A549 (cell line): ENCODE data around the gene CCL23. TPM values are rescaled to one million over a fixed set of nuclear protein-coding genes. Genes with fewer than 3 reads are reported as not detected.
"Not testable (repeated sequence)": the region's sequence is repeated elsewhere in the genome, so short reads cannot be mapped to it uniquely, and the experiment has no call there.

Experiments used
- ATAC-seq, 2 experiments: fragments of 200-7000 bp in 1 of 2; fragments of >200 bp in 1 of 2; cut with Nextera tagmentation in 1 of 2; cut with Tn5 transposase in 1 of 2; 3 replicates each; pipeline versions ENCODE4 v1.8.0 to v1.9.1; 2018 to 2020; ENCODE audit warnings: mild to moderate bottlenecking in 1 of 2, moderate library complexity in 1 of 2
- CTCF ChIA-PET: fragments of 300-600 bp; sonication (Branson Sonifier 250); formaldehyde crosslinking; extraction: SDS; loops from one replicate; lab custom pipeline; 2021; ENCODE audit warnings: antibody characterized with exemption, inconsistent platforms; lab: Yijun Ruan, JAX
- POLR2A ChIA-PET: fragments of 350-600 bp; formaldehyde crosslinking; extraction: SDS; loops from one replicate; lab custom pipeline; 2021; ENCODE audit warnings: antibody characterized with exemption, inconsistent platforms; lab: Yijun Ruan, JAX
- DNase-seq, 2 experiments: peaks; one replicate each; pipeline versions ENCODE4 v3.0.0 to v3.0.0-alpha.2; 2011 to 2016; ENCODE audit warnings: low read depth in 1 of 2, low spot score in 1 of 2
- FAIRE-seq: peaks from 2 replicates; lab custom pipeline; 2011; peaks lifted over from hg19 to GRCh38; lab: Jason Lieb, UNC
- H3K27ac ChIP-seq, 2 experiments: fragments of >200 bp; sonication (Bioruptor Twin); formaldehyde crosslinking; 3 replicates each; pipeline ENCODE4 v1.5.1; 2016 to 2017
- H3K4me1 ChIP-seq: fragments of >200 bp; sonication (Bioruptor Twin); formaldehyde crosslinking; 3 replicates; pipeline ENCODE4 v1.6.1; 2016
- H3K4me2 ChIP-seq: fragments of >200 bp; sonication (Bioruptor Twin); formaldehyde crosslinking; 3 replicates; pipeline ENCODE4 v1.6.1; 2016
- H3K4me3 ChIP-seq: fragments of >200 bp; sonication (Bioruptor Twin); formaldehyde crosslinking; 3 replicates; pipeline ENCODE4 v1.5.1; 2016
- H3K9me3 ChIP-seq: fragments of >200 bp; sonication (Bioruptor Twin); formaldehyde crosslinking; 3 replicates; pipeline ENCODE4 v1.6.1; 2016
- BHLHE40 ChIP-seq: IDR thresholded peaks from 2 replicates; pipeline ENCODE4 v1.6.1; 2012; ENCODE audit warnings: low read depth, low read length, inconsistent platforms
- CBX2 ChIP-seq: fragments of 200-600 bp; sonication (generic); IDR thresholded peaks from 2 replicates; pipeline ENCODE4 v1.6.1; 2016; ENCODE audit warnings: low read depth, mild to moderate bottlenecking, borderline replicate concordance
- CEBPB ChIP-seq, 2 experiments: fragments of >200 bp in 1 of 2; sonication (Bioruptor Twin) in 1 of 2; formaldehyde crosslinking in 1 of 2; IDR thresholded peaks; 2 replicates each; pipeline ENCODE4 v1.6.1; 2012 to 2016
- CHD2 ChIP-seq: fragments of 150-350 bp; IDR thresholded peaks from 2 replicates; pipeline ENCODE4 v1.6.1; 2014; ENCODE audit warnings: low read length; ENCODE audit not compliant: partially characterized antibody
- CTCF ChIP-seq: fragments of >200 bp; sonication (Bioruptor Twin); formaldehyde crosslinking; IDR thresholded peaks from 3 replicates; pipeline ENCODE4 v1.5.1; 2016
- E2F6 ChIP-seq: IDR thresholded peaks from 2 replicates; pipeline ENCODE4 v1.6.1; 2012; ENCODE audit warnings: low read depth, borderline replicate concordance
- EHMT2 ChIP-seq: fragments of 200-600 bp; sonication (generic); IDR thresholded peaks from 2 replicates; pipeline ENCODE4 v1.6.1; 2016; ENCODE audit warnings: antibody characterized with exemption, low read depth, mild to moderate bottlenecking, moderate library complexity
- FOSB ChIP-seq: fragments of 250-450 bp; sonication (Bioruptor Pico); IDR thresholded peaks from 2 replicates; pipeline ENCODE4 v1.5.0; 2020; ENCODE audit warnings: mild to moderate bottlenecking, moderate library complexity
- GATA3 ChIP-seq: IDR thresholded peaks from 2 replicates; pipeline ENCODE4 v1.6.1; 2012; ENCODE audit warnings: borderline replicate concordance
- HDAC2 ChIP-seq: fragments of 200-600 bp; sonication (generic); IDR thresholded peaks from 2 replicates; pipeline ENCODE4 v1.6.1; 2016
- HES2 ChIP-seq: fragments of >200 bp; sonication (Bioruptor Twin); formaldehyde crosslinking; IDR thresholded peaks from 2 replicates; pipeline ENCODE4 v1.6.1; 2016
- HOXA7 ChIP-seq: fragments of 250-450 bp; sonication (Bioruptor Pico); IDR thresholded peaks from 2 replicates; pipeline ENCODE4 v1.5.0; 2020; ENCODE audit warnings: mild to moderate bottlenecking, moderate library complexity
- MAX ChIP-seq: IDR thresholded peaks from 2 replicates; pipeline ENCODE4 v1.6.1; 2012
- MYC ChIP-seq: IDR thresholded peaks from 2 replicates; pipeline ENCODE4 v1.6.1; 2012; ENCODE audit warnings: mild to moderate bottlenecking, inconsistent platforms, low read length, improper control_type of control experiment, borderline replicate concordance
- NFE2L2 ChIP-seq: fragments of 150-350 bp; conservative IDR thresholded peaks from 2 replicates; pipeline ENCODE4 v1.6.1; 2014; ENCODE audit warnings: low read length
- NR3C1 ChIP-seq: fragments of >200 bp; sonication (Bioruptor Twin); formaldehyde crosslinking; IDR thresholded peaks from 3 replicates; pipeline ENCODE4 v1.6.1; 2017
- POLR2AphosphoS2 ChIP-seq: conservative IDR thresholded peaks from 2 replicates; pipeline ENCODE4 v1.6.1; 2012; ENCODE audit warnings: low read length, improper control_type of control experiment, inconsistent platforms
- RCOR1 ChIP-seq: fragments of 150-350 bp; IDR thresholded peaks from 2 replicates; pipeline ENCODE4 v1.6.1; 2014; ENCODE audit warnings: antibody characterized with exemption, low read length, low read depth
- RFX5 ChIP-seq: fragments of 450-650 bp; IDR thresholded peaks from 2 replicates; pipeline ENCODE4 v1.7.1; 2014; ENCODE audit warnings: antibody characterized with exemption, mild to moderate bottlenecking, moderate library complexity
- RNF2 ChIP-seq: fragments of 200-600 bp; sonication (generic); IDR thresholded peaks from 2 replicates; pipeline ENCODE4 v1.6.1; 2016; ENCODE audit warnings: low read depth, mild to moderate bottlenecking, antibody characterized with exemption, moderate library complexity, borderline replicate concordance
- SMC3 ChIP-seq: fragments of >200 bp; sonication (Bioruptor Twin); formaldehyde crosslinking; IDR thresholded peaks from 3 replicates; pipeline ENCODE4 v1.6.1; 2018; ENCODE audit warnings: inconsistent platforms
- TFCP2L1 ChIP-seq: fragments of 250-450 bp; sonication (Bioruptor Pico); IDR thresholded peaks from 2 replicates; pipeline ENCODE4 v1.5.0; 2021; ENCODE audit warnings: mild to moderate bottlenecking
- WGBS: methylation state at CpG from one replicate; pipeline ENCODE4 v1.1.6; 2017; ENCODE audit errors: missing lambda C conversion rate; 5-methylcytosine and 5-hydroxymethylcytosine counted together
- polyA plus RNA-seq, 4 experiments: library from polyadenylated mRNA; depleted of rRNA in 3 of 4; stranded (reverse); fragments of >200 nt; fragmentation: RNase III in 1 of 4; extraction: RNeasy Plus Mini Kit Qiagen cat#74134 plus additional on column Dnase treatment in 1 of 4; gene quantifications; 2 replicates in 3 of 4; 3 replicates in 1 of 4; pipeline ENCODE4 v1.2.3, GENCODE V29; 2011 to 2017
- TF ChIP-seq, protein P1 (sequence below): IDR thresholded peaks from 2 replicates; pipeline ENCODE4 v1.6.1; 2012

CCL23 gene
- polyA plus RNA-seq, 2 of the 4 experiments (the other 2 are of a cell fraction) = not detected

DNA sequence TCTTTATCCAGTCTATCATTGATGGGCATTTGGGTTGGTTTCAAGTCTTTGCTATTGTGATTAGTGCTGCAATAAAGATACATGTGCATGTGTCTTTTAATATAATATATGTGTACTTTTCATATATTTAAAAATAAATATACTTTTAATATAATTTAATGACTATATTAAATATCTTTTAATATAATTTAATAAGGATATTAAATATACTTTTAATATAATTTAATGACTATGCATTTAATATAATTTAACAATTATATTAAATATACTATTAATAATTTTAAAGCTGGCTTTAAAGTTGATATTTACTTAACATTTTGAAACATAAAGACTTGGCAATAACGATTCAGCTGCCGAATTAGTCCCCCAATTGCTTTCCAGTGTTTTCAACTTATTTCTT lies 1.2 kb downstream of the CCL23 start:
- WGBS = 23% methylated on average over 2 of the region's 2 CpGs
- Histone ChIP-seq H3K4me3 (no peak overlapping the region), H3K4me1 (no peaks in the 10 kb centered on the region), H3K9me3 (no peaks in the 10 kb centered on the region), H3K27ac (no peak overlapping the region), H3K4me2 (no peak overlapping the region)
- TF ChIP-seq E2F6 (no peak), CHD2 (no peak), RCOR1 (no peak), CTCF (no peak), RNF2 (no peak)
- TF ChIP-seq, protein P1, sequence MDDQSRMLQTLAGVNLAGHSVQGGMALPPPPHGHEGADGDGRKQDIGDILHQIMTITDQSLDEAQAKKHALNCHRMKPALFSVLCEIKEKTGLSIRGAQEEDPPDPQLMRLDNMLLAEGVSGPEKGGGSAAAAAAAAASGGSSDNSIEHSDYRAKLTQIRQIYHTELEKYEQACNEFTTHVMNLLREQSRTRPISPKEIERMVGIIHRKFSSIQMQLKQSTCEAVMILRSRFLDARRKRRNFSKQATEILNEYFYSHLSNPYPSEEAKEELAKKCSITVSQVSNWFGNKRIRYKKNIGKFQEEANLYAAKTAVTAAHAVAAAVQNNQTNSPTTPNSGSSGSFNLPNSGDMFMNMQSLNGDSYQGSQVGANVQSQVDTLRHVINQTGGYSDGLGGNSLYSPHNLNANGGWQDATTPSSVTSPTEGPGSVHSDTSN = no peak
- ChIA-PET CTCF (no interaction called here), POLR2A (no interaction called here)
- ATAC-seq (no peak), FAIRE-seq (no peak), DNase-seq (no peak)

DNA sequence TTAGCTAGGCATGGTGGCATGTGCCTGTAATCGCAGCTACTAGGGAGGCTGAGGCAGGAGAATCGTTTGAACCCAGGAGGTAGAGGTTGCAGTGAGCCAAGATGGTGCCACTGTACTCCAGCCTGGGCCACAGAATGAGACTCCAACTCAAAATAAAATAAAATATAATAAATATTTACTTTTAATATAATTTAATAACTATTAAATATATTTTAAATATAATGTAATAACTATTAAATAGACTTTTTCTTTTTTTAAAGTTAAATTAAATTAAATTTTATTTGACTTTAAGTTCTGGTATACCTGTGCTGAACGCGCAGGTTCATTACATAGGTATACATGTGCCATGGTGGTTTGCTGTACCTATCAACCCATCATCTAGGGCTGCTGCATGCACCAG lies 1.9 kb downstream of the CCL23 start:
- H3K4me2 ChIP-seq, H3K4me3 ChIP-seq, POLR2A ChIA-PET, H3K9me3 ChIP-seq, ATAC-seq, H3K27ac ChIP-seq, DNase-seq, FAIRE-seq, H3K4me1 ChIP-seq: not testable (repeated sequence)
- 47% methylated on average over 4 of the region's 4 CpGs for WGBS
- CTCF ChIA-PET = interaction anchor here (0.7 kb wide), 1 partner anchor 22 kb away, joined by 3 read pairs; no protein-coding TSS in a partner anchor

- H3K4me2 ChIP-seq = no peak overlapping the region
- no peak for TF ChIP-seq TFCP2L1 (CRISPR knock-in tag)
- no peak for TF ChIP-seq E2F6
- no peak for TF ChIP-seq POLR2AphosphoS2
- TF ChIP-seq CEBPB (IDR thresholded peaks at IDR 0.05) = no peak
- TF ChIP-seq HES2 = no peak
- no peak for TF ChIP-seq NR3C1
- TF ChIP-seq CBX2 = no peak
- TF ChIP-seq BHLHE40 = no peak
- TF ChIP-seq, all 56 proteins: peak for 0
- FAIRE-seq (no peak), ATAC-seq (no peak), DNase-seq (no peak)
- ChIA-PET CTCF (interaction anchor here (0.5 to 2.1 kb wide), 3 partner anchors 10 to 134 kb away, joined by 3 to 8 read pairs (median 3); no protein-coding TSS in a partner anchor), POLR2A (no interaction called here)
- Histone ChIP-seq H3K4me3 (no peak overlapping the region), H3K4me1 (no peaks in the 10 kb centered on the region), H3K9me3 (peaks cover 4% of the 10 kb centered on the region; the same call in 2 of the 3 replicates), H3K27ac (no peak overlapping the region)
- WGBS = 40% methylated on average over 5 of the region's 5 CpGs
Observed at GRCh38 chr17:36014946-36015345, 2.8 kb downstream of the CCL23 start.

DNA sequence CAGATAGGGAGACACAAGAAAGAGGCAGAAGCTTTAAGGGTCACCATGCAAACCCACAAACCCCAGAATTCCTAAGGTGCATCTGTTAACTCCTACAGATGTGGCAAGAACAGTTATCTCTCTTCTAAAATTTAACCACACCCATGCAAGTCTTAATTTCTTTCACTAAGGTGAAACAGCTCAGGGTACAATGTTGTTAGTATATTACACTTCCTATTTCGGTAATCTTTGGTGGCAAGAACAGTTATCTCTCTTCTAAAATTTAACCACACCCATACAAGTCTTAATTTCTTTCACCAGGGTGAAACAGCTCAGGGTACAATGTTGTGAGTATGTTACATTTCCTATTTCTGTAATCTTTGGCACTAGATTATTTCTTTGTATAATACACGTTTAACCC lies 6.6 kb downstream of the CCL23 start:
- no peak overlapping the region for H3K27ac ChIP-seq
- whole genome bisulfite sequencing = 3% methylated on average over 2 of the region's 2 CpGs
- DNase-seq = no peak
- H3K4me2 ChIP-seq = no peak overlapping the region
- FAIRE-seq = no peak
- no peaks in the 10 kb centered on the region for H3K4me1 ChIP-seq
- no peak for TF ChIP-seq NFE2L2
- TF ChIP-seq HOXA7 (CRISPR knock-in tag) = no peak
- TF ChIP-seq HES2 = no peak
- TF ChIP-seq HDAC2 = no peak
- no peak for TF ChIP-seq RCOR1
- no peak for TF ChIP-seq GATA3
- TF ChIP-seq FOSB = no peak
- TF ChIP-seq, protein P1 = no peak
- no peak for TF ChIP-seq RFX5
- no peak for TF ChIP-seq NR3C1
- no peak for TF ChIP-seq EHMT2
- TF ChIP-seq RNF2 = no peak
- no peak for TF ChIP-seq MYC
- no peak for TF ChIP-seq MAX
- no peak for TF ChIP-seq SMC3
- ChIA-PET POLR2A (no interaction called here), CTCF (interaction anchor here (0.9 kb wide), 2 partner anchors 15 to 42 kb away, joined by 3 to 4 read pairs; no protein-coding TSS in a partner anchor)
- peaks cover 10% of the 10 kb centered on the region; the same call in 2 of the 3 replicates for H3K9me3 ChIP-seq
- no peak overlapping the region for H3K4me3 ChIP-seq
- no peak for ATAC-seq
